ENCODE data around the gene PFN3.

The PFN3 gene

GRCh38 chr5:177437623-177438022, 37.2 kb upstream of the PFN3 start:
- no peak for DNase-seq (ENCODE audit: low spot score)

DNA sequence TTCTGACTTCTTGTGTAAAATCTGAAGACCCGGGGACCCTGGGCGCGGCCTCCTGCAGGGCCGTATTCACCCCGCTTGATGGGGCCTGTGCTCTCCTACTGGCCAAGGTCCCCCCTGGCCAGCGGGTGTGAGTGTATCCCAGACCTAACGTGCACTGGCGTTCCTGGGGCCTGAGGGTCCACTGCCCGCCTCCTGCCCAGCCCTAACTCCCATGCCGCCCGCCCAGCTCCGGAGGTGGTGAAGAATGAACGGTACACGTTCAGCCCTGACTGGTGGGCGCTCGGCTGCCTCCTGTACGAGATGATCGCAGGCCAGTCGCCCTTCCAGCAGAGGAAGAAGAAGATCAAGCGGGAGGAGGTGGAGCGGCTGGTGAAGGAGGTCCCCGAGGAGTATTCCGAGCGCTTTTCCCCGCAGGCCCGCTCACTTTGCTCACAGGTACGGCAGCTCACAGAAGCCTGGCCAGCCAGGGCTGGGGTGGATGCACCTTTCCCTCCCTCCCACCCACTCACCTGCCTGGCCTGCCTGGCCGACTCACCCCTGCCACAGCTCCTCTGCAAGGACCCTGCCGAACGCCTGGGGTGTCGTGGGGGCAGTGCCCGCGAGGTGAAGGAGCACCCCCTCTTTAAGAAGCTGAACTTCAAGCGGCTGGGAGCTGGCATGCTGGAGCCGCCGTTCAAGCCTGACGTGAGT, 35.5 kb upstream of the PFN3 start:
- no peak for DNase-seq (ENCODE audit: low spot score)

DNA sequence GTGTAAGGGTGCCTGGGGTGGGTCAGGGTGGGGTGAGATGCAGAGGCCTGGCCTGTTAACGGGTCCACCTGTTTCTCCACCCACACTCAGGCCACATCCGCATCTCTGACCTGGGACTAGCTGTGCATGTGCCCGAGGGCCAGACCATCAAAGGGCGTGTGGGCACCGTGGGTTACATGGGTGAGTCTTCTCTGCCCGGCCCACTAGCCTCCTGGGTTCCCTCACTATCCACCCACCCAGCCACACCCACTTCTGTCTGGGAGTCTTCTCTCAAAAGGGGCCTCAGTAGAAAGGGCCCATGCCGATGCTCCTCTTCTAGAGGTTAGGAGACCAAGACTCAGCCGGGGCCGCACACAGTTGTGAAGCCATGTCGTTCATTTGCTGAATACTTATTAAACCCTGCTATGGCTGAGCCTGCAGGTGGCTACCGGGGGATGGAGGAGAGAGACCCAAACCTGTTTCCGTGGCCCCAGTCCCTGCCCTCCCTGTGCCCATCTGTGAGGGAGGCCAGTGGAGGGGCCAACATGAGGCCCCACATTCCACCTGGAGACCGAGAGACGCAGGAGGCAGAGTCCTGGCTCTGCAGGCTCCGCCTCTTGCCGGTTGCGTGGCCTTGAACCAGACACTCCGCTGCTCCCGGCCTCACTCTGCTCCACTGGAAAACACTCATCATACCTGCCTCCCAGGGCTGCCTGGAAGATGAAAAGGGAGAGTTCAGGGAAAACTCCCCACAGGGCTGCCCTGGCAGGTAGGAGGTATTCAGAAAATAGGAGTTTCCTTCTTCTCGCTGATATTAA, 34.7 kb upstream of the PFN3 start:
- no peak for DNase-seq (ENCODE audit: low spot score)

DNA sequence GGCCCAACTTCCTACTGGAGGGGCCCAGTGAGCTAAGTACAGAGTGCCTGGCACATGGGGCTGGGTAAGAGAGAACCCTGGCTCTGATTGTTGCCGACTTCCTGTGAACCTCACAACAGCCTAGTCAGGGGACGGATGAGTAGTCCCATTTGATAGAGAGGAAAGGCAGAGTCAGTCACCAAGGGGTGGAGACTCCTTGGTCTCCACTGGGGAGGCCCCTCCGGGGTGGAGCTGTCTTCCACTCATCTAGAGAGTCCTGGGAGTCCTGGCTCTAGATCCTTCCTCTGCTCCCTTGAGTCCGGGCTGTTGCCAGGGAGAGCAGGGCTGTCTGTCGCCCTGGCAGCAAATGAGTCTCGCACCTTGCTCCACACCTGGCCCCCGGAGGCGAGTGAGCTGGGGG, 34.0 kb upstream of the PFN3 start:
- peak; percentile 81 for DNase-seq (ENCODE audit: low spot score)

- no peak for DNase-seq (ENCODE audit: low spot score)
These were observed 33.3 kb upstream of the PFN3 start for GRCh38 chr5:177433658-177434217.

GRCh38 chr5:177432839-177433657, 32.6 kb upstream of the PFN3 start:
- no peak for DNase-seq (ENCODE audit: low spot score)

GRCh38 chr5:177432143-177432838, 31.8 kb upstream of the PFN3 start:
- no peak for DNase-seq (ENCODE audit: low spot score)

GRCh38 chr5:177431317-177432142, 31.1 kb upstream of the PFN3 start:
- DNase-seq (ENCODE audit: low spot score), result peak; percentile 90

DNA sequence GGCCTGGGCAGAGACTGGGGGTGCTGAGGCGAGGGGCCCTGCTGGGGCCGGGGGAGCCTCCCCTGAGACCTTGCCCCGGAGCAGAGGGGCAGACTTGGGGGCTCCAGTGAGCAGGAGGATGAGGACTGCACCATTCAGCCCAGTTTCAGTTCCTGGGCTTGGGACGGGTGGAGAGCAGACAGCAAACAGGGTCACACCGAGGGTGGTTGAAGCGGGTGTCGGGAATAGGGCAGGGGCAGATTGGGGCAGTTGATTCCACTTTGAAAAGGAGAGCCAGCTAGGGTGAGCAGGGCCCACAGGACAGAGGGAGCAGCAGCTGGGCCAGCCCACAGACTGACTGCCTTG, 30.5 kb upstream of the PFN3 start:
- DNase-seq (ENCODE audit: low spot score), result no peak

DNA sequence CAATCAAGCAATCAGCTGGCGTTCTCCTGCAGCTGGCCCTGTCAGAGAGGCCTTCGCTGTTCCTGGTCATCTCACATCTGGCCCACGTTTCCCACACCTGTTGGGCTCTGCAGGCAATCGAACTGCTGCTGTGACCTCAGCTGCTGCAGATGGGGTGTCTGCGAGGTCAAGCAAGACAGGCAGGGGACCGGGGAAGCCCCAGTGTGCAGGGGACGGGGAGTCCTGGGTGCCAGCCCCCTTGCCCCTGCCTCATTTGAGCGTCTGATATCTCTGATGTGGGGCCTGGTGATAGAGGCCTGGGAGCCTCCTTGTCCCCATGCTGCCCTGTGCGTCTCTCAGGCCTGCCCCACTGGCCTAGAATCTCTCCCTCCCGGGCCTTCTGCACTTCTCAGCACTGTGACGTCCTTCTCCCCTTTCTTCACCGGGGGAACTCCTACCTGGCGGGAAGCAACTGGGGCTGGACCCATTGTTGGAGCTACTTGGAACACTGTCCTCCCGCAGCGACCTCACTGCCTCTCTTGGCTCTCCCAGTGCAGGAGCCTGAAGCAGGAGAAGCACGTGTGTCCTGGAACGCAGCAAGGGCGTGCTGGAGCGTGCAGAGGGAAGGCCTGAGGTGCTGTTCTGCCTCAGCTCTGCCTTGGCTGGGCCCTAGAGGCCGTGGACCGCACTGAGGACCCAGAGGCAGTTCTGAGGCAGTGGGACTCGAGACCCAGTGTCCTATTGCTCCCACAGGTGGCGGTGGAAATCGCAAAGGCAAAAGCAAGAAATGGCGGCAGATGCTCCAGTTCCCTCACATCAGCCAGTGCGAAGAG, 29.9 kb upstream of the PFN3 start:
- DNase-seq (ENCODE audit: low spot score), result no peak

GRCh38 chr5:177429248-177430040, 29.0 kb upstream of the PFN3 start:
- peak; percentile 94 for DNase-seq (ENCODE audit: low spot score)

GRCh38 chr5:177428574-177429217, 28.2 kb upstream of the PFN3 start:
- no peak for DNase-seq (ENCODE audit: low spot score)

DNA sequence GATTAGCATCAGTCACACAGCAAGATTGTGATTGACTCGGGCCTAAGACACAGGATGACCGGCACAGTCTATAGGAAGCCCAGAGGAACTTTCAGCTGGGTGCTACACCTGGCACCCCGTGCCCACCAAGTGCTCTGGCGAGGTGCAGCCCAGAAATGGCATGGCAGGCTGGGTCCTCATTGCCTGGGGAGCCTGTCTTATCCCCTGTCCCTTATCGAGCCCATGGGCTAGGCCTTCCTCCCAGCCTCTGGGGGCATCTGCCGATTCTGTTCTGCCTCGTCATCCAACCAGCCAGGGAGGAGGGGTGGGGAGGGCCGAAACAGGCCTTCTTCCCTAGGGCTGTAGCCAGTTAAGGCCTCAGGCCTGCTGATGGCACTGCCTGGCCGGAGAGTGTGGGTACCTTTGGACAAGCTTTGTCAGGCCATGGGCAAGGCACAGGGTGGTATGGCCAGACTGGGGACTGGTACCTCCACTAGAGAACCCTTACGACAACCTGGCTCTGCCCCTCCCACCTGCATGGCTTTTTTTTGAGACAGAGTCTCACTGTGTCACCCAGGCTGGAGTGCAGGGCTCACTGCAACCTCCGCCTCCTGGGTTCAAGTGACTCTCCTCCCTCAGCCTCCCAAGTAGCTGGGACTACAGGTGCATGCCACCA, 27.6 kb upstream of the PFN3 start:
- no peak for DNase-seq (ENCODE audit: low spot score)

DNA sequence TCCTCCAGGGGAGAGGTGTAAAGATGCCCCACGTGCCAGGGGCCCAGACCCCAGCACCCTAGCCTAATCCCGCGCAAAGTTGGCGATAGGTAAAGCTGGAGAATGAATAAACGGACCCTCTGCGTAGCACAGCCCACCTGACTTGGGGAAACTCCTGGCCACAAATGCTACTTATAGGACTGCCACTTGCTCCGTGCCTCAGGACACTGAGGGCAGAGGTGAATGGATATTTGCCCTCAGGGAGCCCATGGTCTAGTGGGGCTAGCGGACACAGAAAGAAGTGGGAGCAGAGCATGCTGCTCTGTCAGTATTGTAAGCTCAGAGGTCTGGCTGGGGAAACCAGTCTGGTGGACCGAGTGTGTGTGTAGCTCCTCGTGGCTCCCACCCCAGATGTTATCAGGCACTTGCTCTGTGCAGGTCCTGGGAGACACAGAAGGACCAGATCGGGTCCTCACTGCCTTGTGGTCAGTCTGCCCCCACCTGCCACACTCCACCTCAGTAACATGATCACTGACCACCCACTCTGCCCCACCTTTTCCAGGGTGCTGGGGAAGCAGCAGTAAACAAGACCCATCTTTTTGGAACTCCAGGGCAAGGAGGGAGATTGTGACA, 26.9 kb upstream of the PFN3 start:
- no peak for DNase-seq (ENCODE audit: low spot score)

DNA sequence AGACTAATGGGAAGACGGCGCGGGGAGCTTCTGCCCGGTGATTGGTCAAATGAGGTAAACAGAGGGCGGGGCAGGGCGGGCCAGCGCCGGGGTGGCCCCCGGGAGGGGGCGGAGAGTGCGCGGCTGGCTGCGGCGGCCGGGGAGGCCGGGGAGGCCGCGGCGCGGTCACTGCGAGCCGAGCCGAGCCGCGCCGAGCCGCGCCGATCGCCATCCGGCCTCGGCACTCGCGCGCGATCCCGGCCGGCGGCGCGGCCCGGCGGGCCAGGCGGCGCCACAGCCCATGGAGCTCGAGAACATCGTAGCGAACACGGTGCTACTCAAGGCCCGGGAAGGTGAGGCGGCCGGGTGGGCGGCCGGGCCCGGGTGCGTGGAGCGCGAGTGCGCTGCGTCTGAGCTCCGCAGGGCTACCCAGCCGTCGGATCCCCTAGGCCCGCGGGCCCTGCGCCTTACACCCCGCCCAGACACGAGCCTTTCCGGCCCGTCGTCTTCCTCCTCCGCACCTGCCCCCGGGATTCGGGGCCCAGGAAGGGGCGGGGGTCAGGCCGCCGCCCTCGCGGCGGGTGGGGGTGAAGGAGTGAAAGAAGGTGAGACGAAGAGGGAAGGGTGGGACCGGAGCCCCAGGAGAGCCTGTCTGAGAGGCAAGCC, 26.2 kb upstream of the PFN3 start, which contains the start of gene GRK6:
TSS of gene GRK6 (plus strand) at position 111 of the 645 bp plus-strand sequence. CDS start at position 281, 170 bp downstream.
- no peak for DNase-seq (ENCODE audit: low spot score)

GRCh38 chr5:177425801-177426565, 25.5 kb upstream of the PFN3 start:
- peak; percentile 100 for DNase-seq (ENCODE audit: low spot score)
